Measurements from ENCODE around the gene LBX2. TPM values are rescaled to one million over a fixed set of nuclear protein-coding genes. Genes with fewer than 3 reads are reported as not detected.

LBX2 gene
- total RNA-seq, 1 donor from 2014 or later: not detected

DNA sequence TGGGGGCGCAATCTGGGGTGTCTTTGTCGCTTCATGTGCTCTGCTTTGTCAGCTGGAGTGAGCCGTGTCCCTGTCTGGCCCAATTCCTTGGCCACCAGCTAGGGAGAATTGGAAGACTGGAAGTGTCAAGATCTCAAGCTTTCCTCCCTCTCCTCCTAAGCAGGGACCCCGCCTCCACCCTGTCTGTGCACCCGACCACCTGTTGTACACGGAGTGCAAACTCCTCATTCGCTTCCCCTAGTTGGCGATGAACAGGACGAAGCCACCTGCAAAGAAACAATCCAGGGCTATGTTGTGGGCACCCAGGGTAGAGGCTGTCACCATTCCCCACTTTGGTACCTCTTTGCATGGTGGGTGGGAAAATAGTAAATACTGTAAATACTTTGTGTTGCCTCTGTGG lies 28.3 kb upstream of the LBX2 start:
- Histone ChIP-seq H3K4me3 (ENCODE audit: low read length in 3 of 3) (peak overlapping the region in 1 of 3 donors; percentile 93), H3K27me3 (ENCODE audit: control insufficient read depth in 3 of 3, insufficient read depth in 3 of 3, low read length in 3 of 3) (no peaks in the 10 kb centered on the region), H3K9ac (ENCODE audit: low read depth in 1 of 3, low read length in 3 of 3) (no peak overlapping the region), H3K9me3 (ENCODE audit: control insufficient read depth in 3 of 3, low read length in 3 of 3) (no peaks in the 10 kb centered on the region), H3K27ac (ENCODE audit: low read depth, low read length) (no peak overlapping the region), H3K4me1 (ENCODE audit: control insufficient read depth in 3 of 3, insufficient read depth in 3 of 3, low read length in 3 of 3) (peaks cover 25 to 31% (median 29%) of the 10 kb centered on the region in 3 donors), H3K36me3 (ENCODE audit: control insufficient read depth in 3 of 3, insufficient read depth in 3 of 3, low read length in 3 of 3) (peaks cover 39 to 52% (median 40%) of the 10 kb centered on the region in 3 donors)

DNA sequence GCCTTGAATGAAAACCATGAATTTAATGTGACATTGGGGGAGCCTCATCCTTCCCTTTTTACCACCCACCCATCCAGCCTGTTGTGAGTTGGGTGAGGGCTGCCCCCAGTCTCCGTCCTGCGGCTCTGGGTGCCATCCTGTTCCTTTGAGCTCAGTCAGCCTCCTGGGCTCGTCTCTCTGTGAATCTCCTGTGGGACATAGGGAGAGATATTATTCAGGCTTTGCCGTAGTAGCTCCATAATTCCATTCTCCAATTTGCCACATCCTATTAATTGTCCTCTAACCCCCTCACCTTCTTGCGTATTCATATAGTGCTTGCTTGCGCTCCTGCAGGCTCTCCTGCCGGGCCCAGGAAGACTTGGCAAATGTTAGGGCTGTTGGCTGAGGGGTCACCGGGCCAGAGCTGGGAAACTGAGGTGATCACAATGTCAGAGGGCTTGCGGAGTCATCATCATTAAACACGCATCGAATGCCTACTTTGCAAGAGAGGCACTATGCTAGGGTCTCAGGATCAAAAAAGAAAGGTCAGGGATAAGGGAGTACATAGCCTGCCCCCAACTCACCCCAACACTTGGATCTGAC lies 27.3 kb upstream of the LBX2 start:
- no peak overlapping the region for H3K9ac ChIP-seq (ENCODE audit: low read depth in 1 of 3, low read length in 3 of 3)
- H3K36me3 ChIP-seq (ENCODE audit: control insufficient read depth in 3 of 3, insufficient read depth in 3 of 3, low read length in 3 of 3): peaks cover 30 to 45% (median 36%) of the 10 kb centered on the region in 3 donors
- H3K27ac ChIP-seq (ENCODE audit: low read depth, low read length): no peak overlapping the region
- no peaks in the 10 kb centered on the region for H3K9me3 ChIP-seq (ENCODE audit: control insufficient read depth in 3 of 3, low read length in 3 of 3)
- peaks cover 25 to 31% (median 29%) of the 10 kb centered on the region in 3 donors for H3K4me1 ChIP-seq (ENCODE audit: control insufficient read depth in 3 of 3, insufficient read depth in 3 of 3, low read length in 3 of 3)
- no peak overlapping the region for H3K4me3 ChIP-seq (ENCODE audit: low read length in 3 of 3)
- H3K27me3 ChIP-seq (ENCODE audit: control insufficient read depth in 3 of 3, insufficient read depth in 3 of 3, low read length in 3 of 3): peaks cover 0 to 3% (median 0%) of the 10 kb centered on the region in 3 donors

DNA sequence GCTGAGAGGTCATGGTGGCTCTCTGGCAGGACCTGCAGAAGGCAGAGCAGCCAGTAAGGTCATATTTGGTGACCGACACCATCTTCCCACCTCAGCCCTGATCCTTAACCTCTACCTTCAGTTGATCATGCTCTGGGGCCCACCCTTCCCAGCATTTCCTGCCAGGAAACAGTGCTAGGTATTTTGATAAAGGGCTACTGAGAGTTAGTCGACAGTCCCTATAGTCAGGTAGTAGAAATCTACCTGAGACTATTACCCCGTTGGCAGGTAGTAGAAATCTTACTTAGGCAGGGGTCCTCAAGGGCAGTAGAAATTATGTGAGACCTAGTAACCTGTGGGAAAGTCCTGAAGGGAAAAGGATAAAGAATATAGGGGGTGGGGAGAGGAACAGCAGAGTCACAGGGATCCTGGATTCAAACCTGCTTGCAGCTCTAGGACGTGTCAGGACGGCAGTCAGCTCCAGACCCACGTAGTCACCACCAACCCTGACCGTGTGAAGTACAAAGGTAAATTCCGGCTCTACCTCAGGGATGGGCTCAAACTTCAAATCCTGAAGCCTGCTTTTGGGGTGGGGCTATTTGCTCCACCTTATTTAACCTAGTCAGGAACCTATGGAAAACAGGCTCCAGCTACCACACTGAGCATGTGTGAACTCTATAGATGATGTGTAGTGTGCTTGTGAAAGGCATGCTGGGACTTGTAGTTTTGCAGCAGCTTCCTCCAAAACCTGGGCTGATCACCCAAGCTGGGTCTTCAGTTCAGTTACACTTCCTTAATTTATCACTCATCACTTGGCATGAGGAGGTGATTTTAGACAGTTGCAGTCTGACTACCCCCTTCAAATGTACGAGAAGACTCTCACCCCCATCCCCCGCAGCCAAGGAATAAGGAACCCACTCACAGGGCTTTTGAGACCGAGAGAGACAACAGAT lies 26.6 kb upstream of the LBX2 start, which contains the start of gene DQX1:
TSS of gene DQX1 (minus strand) at position 515 of the 932 bp plus-strand sequence. CDS start at position 13, 502 bp downstream.
- no peak within 1 kb of the TSS for H3K27ac ChIP-seq (ENCODE audit: low read depth, low read length)

DNA sequence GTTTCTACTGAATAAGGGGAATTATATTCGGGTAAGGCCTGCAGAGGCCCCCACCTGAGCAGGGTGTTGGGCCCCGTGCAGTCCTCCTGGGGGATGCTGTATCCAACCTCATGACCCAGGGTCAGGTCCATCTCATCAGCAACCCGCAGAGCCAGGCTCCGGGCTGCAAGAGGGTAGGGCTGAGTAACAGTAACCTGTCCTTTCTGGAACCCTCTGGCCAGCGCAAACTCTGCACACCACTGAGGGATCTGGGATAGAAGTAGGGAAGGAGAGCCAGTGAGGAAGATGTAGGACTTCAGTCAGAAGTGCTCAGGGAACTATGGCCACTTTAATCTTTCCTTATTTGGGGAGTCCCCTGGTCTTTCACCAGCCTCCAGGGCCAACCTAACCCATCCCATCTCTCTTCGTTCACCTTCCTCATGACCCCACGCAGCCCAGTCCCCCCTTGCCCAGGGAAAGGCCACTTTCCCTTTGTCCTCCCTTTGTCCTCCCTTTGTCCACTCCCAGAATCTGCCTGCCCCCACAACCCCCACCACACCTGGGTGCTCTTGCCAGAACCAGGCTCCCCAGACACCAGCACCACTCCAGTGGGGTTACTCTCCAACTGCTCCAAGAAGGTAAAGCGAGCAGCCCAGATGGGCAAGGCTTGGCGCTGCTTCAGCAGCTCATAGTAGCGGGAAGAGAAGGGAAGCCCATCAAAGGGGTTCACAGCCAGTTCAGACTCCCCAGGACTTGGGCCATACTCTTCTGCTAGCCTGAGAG lies 25.7 kb upstream of the LBX2 start:
- Histone ChIP-seq H3K4me3 (ENCODE audit: low read length in 3 of 3) (no peak overlapping the region), H3K36me3 (ENCODE audit: control insufficient read depth in 3 of 3, insufficient read depth in 3 of 3, low read length in 3 of 3) (peaks cover 28 to 35% (median 30%) of the 10 kb centered on the region in 3 donors), H3K9me3 (ENCODE audit: control insufficient read depth in 3 of 3, low read length in 3 of 3) (no peaks in the 10 kb centered on the region), H3K27ac (ENCODE audit: low read depth, low read length) (no peak overlapping the region), H3K27me3 (ENCODE audit: control insufficient read depth in 3 of 3, insufficient read depth in 3 of 3, low read length in 3 of 3) (peaks cover 7 to 8% (median 8%) of the 10 kb centered on the region in 3 donors), H3K4me1 (ENCODE audit: control insufficient read depth in 3 of 3, insufficient read depth in 3 of 3, low read length in 3 of 3) (peaks cover 13 to 17% (median 17%) of the 10 kb centered on the region in 3 donors), H3K9ac (ENCODE audit: low read depth in 1 of 3, low read length in 3 of 3) (no peak overlapping the region)

More for the DNA sequence above, 26.6 kb upstream of the LBX2 start, which contains the start of gene DQX1:
- Histone ChIP-seq H3K4me1 (ENCODE audit: control insufficient read depth in 3 of 3, insufficient read depth in 3 of 3, low read length in 3 of 3) (peaks cover 19 to 24% (median 23%) of the 10 kb centered on the region in 3 donors), H3K27me3 (ENCODE audit: control insufficient read depth in 3 of 3, insufficient read depth in 3 of 3, low read length in 3 of 3) (peaks cover 0 to 4% (median 0%) of the 10 kb centered on the region in 3 donors), H3K36me3 (ENCODE audit: control insufficient read depth in 3 of 3, insufficient read depth in 3 of 3, low read length in 3 of 3) (peaks cover 28 to 39% (median 32%) of the 10 kb centered on the region in 3 donors), H3K9me3 (ENCODE audit: control insufficient read depth in 3 of 3, low read length in 3 of 3) (no peaks in the 10 kb centered on the region), H3K9ac (ENCODE audit: low read depth in 1 of 3, low read length in 3 of 3) (no peak within 1 kb of the TSS), H3K4me3 (ENCODE audit: low read length in 3 of 3) (no peak within 1 kb of the TSS)

DNA sequence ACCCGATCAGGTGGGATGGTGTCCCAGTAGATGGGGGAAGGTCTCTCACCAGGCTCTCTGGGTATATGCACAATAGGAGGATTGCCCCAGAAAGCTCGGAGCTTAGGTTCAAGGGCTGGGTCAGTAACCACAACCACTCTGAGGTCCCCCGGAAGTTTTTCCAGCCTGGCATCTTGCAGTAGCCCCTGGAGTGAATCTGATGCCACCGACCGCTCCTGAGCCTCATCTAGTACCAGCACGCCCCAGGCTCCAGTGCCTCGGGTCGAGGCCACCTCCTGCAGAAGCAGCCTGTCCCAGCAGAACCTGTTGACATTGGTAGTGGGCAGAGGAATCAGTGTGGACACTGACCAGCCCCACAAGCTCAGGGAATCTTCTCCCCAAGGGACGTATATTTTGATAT lies 24.6 kb upstream of the LBX2 start:
- Histone ChIP-seq H3K36me3 (ENCODE audit: control insufficient read depth in 3 of 3, insufficient read depth in 3 of 3, low read length in 3 of 3) (peaks cover 28 to 35% (median 30%) of the 10 kb centered on the region in 3 donors), H3K9me3 (ENCODE audit: control insufficient read depth in 3 of 3, low read length in 3 of 3) (no peaks in the 10 kb centered on the region), H3K27ac (ENCODE audit: low read depth, low read length) (no peak overlapping the region), H3K4me3 (ENCODE audit: low read length in 3 of 3) (no peak overlapping the region), H3K27me3 (ENCODE audit: control insufficient read depth in 3 of 3, insufficient read depth in 3 of 3, low read length in 3 of 3) (peaks cover 18 to 19% (median 18%) of the 10 kb centered on the region in 3 donors), H3K9ac (ENCODE audit: low read depth in 1 of 3, low read length in 3 of 3) (no peak overlapping the region), H3K4me1 (ENCODE audit: control insufficient read depth in 3 of 3, insufficient read depth in 3 of 3, low read length in 3 of 3) (peaks cover 11 to 15% (median 14%) of the 10 kb centered on the region in 3 donors)

DNA sequence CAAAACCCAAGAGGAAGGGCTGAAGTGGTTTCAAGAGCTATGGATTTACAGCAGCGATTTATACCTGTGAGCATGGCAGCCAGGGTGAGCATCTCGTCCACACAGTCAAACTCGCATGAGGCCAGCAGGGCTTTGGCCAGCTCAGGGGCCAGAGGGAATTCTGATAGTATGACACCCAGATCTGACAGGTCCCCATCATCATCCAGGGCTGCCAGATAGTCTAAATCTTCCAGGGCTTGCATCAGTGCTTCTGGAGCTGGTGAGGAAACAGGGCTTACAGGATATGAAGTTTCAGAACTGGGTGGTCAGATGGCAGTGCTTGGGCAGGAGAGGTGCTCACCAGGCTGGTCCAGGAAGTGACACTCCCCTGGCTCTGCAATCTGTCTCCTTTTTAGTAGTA lies 23.1 kb upstream of the LBX2 start:
- H3K27me3 ChIP-seq (ENCODE audit: control insufficient read depth in 3 of 3, insufficient read depth in 3 of 3, low read length in 3 of 3): peaks cover 33 to 34% (median 33%) of the 10 kb centered on the region in 3 donors
- peaks cover 18 to 21% (median 20%) of the 10 kb centered on the region in 3 donors for H3K36me3 ChIP-seq (ENCODE audit: control insufficient read depth in 3 of 3, insufficient read depth in 3 of 3, low read length in 3 of 3)
- H3K4me1 ChIP-seq (ENCODE audit: control insufficient read depth in 3 of 3, insufficient read depth in 3 of 3, low read length in 3 of 3): no peaks in the 10 kb centered on the region
- no peak overlapping the region for H3K9ac ChIP-seq (ENCODE audit: low read depth in 1 of 3, low read length in 3 of 3)
- no peak overlapping the region for H3K4me3 ChIP-seq (ENCODE audit: low read length in 3 of 3)
- no peak overlapping the region for H3K27ac ChIP-seq (ENCODE audit: low read depth, low read length)
- H3K9me3 ChIP-seq (ENCODE audit: control insufficient read depth in 3 of 3, low read length in 3 of 3): no peaks in the 10 kb centered on the region

DNA sequence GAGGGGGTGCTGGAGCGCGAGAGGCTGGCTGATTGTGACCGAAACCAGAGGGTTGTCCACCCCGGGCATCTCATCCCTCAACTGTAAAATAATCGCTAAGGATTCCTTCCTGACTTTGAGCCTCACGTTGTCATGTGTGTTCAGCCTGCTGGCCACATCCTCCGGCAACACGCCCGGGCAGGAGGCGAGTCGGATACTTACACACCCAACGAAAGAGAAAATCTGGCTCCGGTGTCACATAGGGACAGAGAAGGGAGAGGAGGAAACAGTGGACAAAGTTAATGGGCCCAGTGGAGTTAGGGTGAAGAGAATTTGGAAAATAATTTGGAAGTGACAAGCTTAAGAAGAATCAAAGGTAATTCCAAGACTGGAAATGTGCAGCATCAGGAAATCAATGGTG lies 17.2 kb upstream of the LBX2 start:
- Histone ChIP-seq H3K27me3 (ENCODE audit: control insufficient read depth in 3 of 3, insufficient read depth in 3 of 3, low read length in 3 of 3) (peaks cover 83 to 88% (median 86%) of the 10 kb centered on the region in 3 donors), H3K4me1 (ENCODE audit: control insufficient read depth in 3 of 3, insufficient read depth in 3 of 3, low read length in 3 of 3) (peaks cover 12 to 15% (median 15%) of the 10 kb centered on the region in 3 donors), H3K9ac (ENCODE audit: low read depth in 1 of 3, low read length in 3 of 3) (no peak overlapping the region), H3K36me3 (ENCODE audit: control insufficient read depth in 3 of 3, insufficient read depth in 3 of 3, low read length in 3 of 3) (no peaks in the 10 kb centered on the region), H3K27ac (ENCODE audit: low read depth, low read length) (no peak overlapping the region), H3K9me3 (ENCODE audit: control insufficient read depth in 3 of 3, low read length in 3 of 3) (no peaks in the 10 kb centered on the region), H3K4me3 (ENCODE audit: low read length in 3 of 3) (peak overlapping the region in 2 of 3 donors; percentile 41 to 57)

DNA sequence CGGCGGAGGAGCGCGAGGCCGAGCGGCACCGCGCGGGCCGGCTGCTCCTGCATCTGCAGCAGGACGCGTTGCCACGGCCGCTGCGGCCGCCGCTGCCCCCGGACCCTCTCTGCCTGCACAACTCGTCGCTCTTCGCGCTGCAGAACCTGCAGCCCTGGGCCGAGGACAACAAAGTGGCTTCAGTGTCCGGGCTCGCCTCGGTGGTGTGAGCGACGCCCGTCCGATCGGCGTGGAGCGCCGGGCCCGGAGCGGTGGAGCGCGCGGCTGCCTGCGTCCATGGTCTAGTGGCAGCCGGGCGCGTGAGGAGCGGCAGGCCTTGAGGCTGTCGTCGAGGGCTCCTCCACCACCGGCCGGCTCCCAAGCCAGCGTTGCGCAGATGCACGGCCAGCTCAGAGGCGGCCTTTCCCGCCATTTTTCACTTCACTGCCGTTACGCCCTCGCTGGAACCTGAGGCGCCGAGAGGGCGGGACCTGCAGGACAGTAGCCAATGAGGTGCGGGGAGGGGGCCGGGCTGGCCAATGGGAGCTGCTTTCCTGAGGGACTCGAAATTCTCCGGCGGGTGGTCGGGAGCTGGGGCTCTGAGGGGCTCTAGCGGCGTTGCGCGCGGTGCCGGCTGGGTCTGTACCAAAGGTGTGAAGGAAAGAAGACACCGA lies 16.7 kb upstream of the LBX2 start:
- Histone ChIP-seq H3K9ac (ENCODE audit: low read depth in 1 of 3, low read length in 3 of 3) (no peak overlapping the region), H3K27ac (ENCODE audit: low read depth, low read length) (no peak overlapping the region), H3K4me1 (ENCODE audit: control insufficient read depth in 3 of 3, insufficient read depth in 3 of 3, low read length in 3 of 3) (peaks cover 12 to 15% (median 15%) of the 10 kb centered on the region in 3 donors), H3K4me3 (ENCODE audit: low read length in 3 of 3) (peak overlapping the region; percentile 9 to 57 (median 41)), H3K27me3 (ENCODE audit: control insufficient read depth in 3 of 3, insufficient read depth in 3 of 3, low read length in 3 of 3) (peaks cover 88 to 93% (median 91%) of the 10 kb centered on the region in 3 donors), H3K9me3 (ENCODE audit: control insufficient read depth in 3 of 3, low read length in 3 of 3) (no peaks in the 10 kb centered on the region), H3K36me3 (ENCODE audit: control insufficient read depth in 3 of 3, insufficient read depth in 3 of 3, low read length in 3 of 3) (no peaks in the 10 kb centered on the region)

All from skeletal muscle tissue (tissue), 4 donors.